GM12873 (cell line): ENCODE measurements around the gene CSNK1E.

ENCODE experiments used
- CTCF ChIP-seq: IDR thresholded peaks from 2 replicates; pipeline ENCODE4 v1.5.1; 2012; ENCODE audit warnings: low read depth, mild to moderate bottlenecking, moderate library complexity, low read length, control low read depth; ENCODE audit not compliant: insufficient read depth; ENCODE audit errors: missing control alignments

CSNK1E gene

GRCh38 chr22:38272373-38273134, 44.7 kb downstream of the CSNK1E start, which contains the start of gene TMEM184B:
Gene TMEM184B, minus strand, starts transcription at chr22:38273010. Its CDS starts 25,049 bp downstream, at chr22:38247961.
- TF ChIP-seq CTCF, result no peak

- no peak for TF ChIP-seq CTCF
Measured at GRCh38 chr22:38271927-38272372, 45.3 kb downstream of the CSNK1E start.

- no peak for TF ChIP-seq CTCF
Measured at GRCh38 chr22:38271101-38271500, 46.1 kb downstream of the CSNK1E start.

GRCh38 chr22:38270091-38270992, 46.9 kb downstream of the CSNK1E start:
- TF ChIP-seq CTCF, result no peak

GRCh38 chr22:38269466-38269865, 47.8 kb downstream of the CSNK1E start:
- TF ChIP-seq CTCF, result no peak

- no peak for TF ChIP-seq CTCF
Measured at GRCh38 chr22:38267086-38267485, 50.1 kb downstream of the CSNK1E start.

- TF ChIP-seq CTCF, result no peak
Measured at GRCh38 chr22:38266120-38266519, 51.1 kb downstream of the CSNK1E start.
